CD8-positive, alpha-beta memory T cell (primary cell): ENCODE data around the gene WDTC1. TPM values are rescaled to one million over a fixed set of nuclear protein-coding genes. Genes with fewer than 3 reads are reported as not detected.
A peak's percentile ranks its signal among the peaks of the same experiment; 100 is the strongest.
"Not testable (repeated sequence)": the region's sequence is repeated elsewhere in the genome, so short reads cannot be mapped to it uniquely, and the experiment has no call there.

ENCODE experiments used
- CTCF ChIA-PET: fragments of 350-600 bp; sonication (Branson Sonifier 250); formaldehyde crosslinking; loops from one replicate; lab custom pipeline; 2021; ENCODE audit warnings: antibody characterized with exemption; lab: Charles Lee
- POLR2A ChIA-PET: fragments of 350-600 bp; sonication (Branson Sonifier 250); formaldehyde crosslinking; loops from one replicate; lab custom pipeline; 2021; ENCODE audit warnings: antibody characterized with exemption; lab: Charles Lee
- DNase-seq, 5 donors: peaks; one replicate each; pipeline versions ENCODE4 v3.0.0 to v3.0.0-alpha.2; 2020 to 2022; ENCODE audit warnings: mixed read lengths in 1 of 5
- H3K27ac ChIP-seq: one replicate; pipeline ENCODE4 v1.7.0; 2013; ENCODE audit warnings: low read depth, mild to moderate bottlenecking, low read length, moderate library complexity
- H3K27me3 ChIP-seq: 2 replicates; pipeline ENCODE4 v1.7.0; 2013; ENCODE audit warnings: low read length, mild to moderate bottlenecking; ENCODE audit not compliant: insufficient read depth, poor library complexity, severe bottlenecking
- H3K36me3 ChIP-seq: 2 replicates; pipeline ENCODE4 v1.7.0; 2013; ENCODE audit warnings: mild to moderate bottlenecking, low read length, moderate library complexity; ENCODE audit not compliant: insufficient read depth
- H3K4me1 ChIP-seq: 2 replicates; pipeline ENCODE4 v1.7.0; 2013; ENCODE audit warnings: mild to moderate bottlenecking, low read length, moderate library complexity; ENCODE audit not compliant: insufficient read depth
- H3K4me3 ChIP-seq: 2 replicates; pipeline ENCODE4 v1.7.0; 2013; ENCODE audit warnings: mild to moderate bottlenecking, low read length
- H3K9me3 ChIP-seq: 2 replicates; pipeline ENCODE4 v1.7.0; 2013; ENCODE audit warnings: mild to moderate bottlenecking, low read length
- H3K27ac Mint-ChIP-seq, 8 donors: one replicate each; pipeline ENCODE4 v1.8.0; 2020 to 2021; ENCODE audit warnings: mixed read lengths in 8 of 8, mild to moderate bottlenecking in 6 of 8, inconsistent platforms in 3 of 8, moderate library complexity in 3 of 8
- H3K27me3 Mint-ChIP-seq, 2 donors: one replicate each; pipeline ENCODE4 v1.8.0; 2020 to 2021; ENCODE audit warnings: mixed read lengths in 2 of 2, mild to moderate bottlenecking in 1 of 2, moderate library complexity in 1 of 2
- H3K36me3 Mint-ChIP-seq, 3 donors: one replicate each; pipeline ENCODE4 v1.8.0; 2020 to 2021; ENCODE audit warnings: mixed read lengths in 3 of 3, inconsistent platforms in 1 of 3, mild to moderate bottlenecking in 1 of 3
- H3K4me1 Mint-ChIP-seq, 3 donors: one replicate each; pipeline ENCODE4 v1.8.0; 2020 to 2021; ENCODE audit warnings: mixed read lengths in 3 of 3, inconsistent platforms in 1 of 3, mild to moderate bottlenecking in 1 of 3
- H3K4me3 Mint-ChIP-seq, 7 donors: one replicate each; pipeline ENCODE4 v1.8.0; 2020 to 2021; ENCODE audit warnings: mixed read lengths in 7 of 7, mild to moderate bottlenecking in 6 of 7, moderate library complexity in 4 of 7, inconsistent platforms in 2 of 7
- H3K9me3 Mint-ChIP-seq, 5 donors: one replicate each; pipeline ENCODE4 v1.8.0; 2020 to 2022; ENCODE audit warnings: mixed read lengths in 5 of 5, mild to moderate bottlenecking in 3 of 5, moderate library complexity in 2 of 5, inconsistent platforms in 1 of 5
- polyA plus RNA-seq: library from polyadenylated mRNA; unstranded; fragments of 300-500 nt; fragmentation: Illumina TruSeq; gene quantifications from one replicate; pipeline ENCODE4 v1.2.3, GENCODE V29; 2021
- total RNA-seq, 2 experiments: library from RNA; stranded (reverse); gene quantifications; one replicate each; pipeline ENCODE4 v1.2.3, GENCODE V29; 2021

Gene WDTC1
- total and polyA plus RNA-seq, 3 experiments from 2014 or later: 8.6 to 22.3 (median 22.2) TPM

DNA sequence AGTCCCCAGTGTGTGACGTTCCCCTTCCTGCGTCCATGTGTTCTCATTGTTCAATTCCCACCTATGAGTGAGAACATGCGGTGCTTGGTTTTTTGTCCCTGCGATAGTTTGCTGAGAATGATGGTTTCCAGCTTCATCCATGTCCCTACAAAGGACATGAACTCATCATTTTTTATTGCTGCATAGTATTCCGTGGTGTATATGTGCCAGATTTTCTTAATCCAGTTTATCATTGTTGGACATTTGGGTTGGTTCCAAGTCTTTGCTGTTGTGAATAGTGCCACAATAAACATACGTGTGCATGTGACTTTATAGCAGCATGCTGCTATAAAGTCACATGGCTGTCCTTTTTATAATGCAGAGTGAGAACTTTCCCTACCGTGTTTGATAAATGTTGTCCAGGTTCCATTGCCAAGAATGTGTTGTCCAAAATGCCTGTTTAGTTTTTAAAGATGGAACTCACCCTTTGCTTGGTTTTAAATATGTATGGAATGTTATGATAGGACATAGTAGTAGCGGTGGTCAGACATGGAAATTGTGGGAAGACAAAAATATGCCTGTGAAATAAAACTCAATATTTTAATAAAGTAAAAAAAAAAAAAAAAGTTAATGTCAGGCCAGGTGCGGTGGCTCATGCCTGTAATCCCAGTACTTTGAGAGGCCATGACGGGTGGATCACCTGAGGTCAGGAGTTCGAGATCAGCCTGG, 26.1 kb upstream of the WDTC1 start:
- H3K4me3 Mint-ChIP-seq, H3K4me1 ChIP-seq, H3K4me1 Mint-ChIP-seq, H3K27ac ChIP-seq, H3K27me3 ChIP-seq, POLR2A ChIA-PET, H3K4me3 ChIP-seq, H3K9me3 ChIP-seq, H3K36me3 Mint-ChIP-seq, H3K27me3 Mint-ChIP-seq, H3K9me3 Mint-ChIP-seq, DNase-seq, H3K36me3 ChIP-seq, H3K27ac Mint-ChIP-seq: not testable (repeated sequence)
- CTCF ChIA-PET: interaction anchor here (1.0 kb wide), 1 partner anchor 12 kb away, joined by 4 read pairs; no protein-coding TSS in a partner anchor

DNA sequence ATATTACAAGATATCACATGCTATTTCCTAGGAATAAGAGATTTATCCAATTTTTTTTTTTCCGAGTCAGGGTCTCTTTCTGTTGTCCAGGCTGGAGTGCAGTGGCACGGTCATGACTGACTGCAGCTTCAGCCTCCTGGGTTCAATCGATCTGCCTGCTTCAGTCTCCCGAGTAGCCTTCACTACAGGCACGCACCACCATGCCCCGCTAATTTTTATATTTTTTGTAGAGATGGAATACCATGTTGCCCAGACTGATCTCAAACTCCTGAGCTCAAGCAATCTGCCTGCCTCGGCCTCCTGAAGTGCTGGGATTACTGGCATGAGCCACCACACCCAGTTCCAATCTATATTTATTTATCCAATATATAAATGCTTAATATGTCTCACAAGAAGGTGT, 18.0 kb upstream of the WDTC1 start:
- no peaks in the 10 kb centered on the region for H3K4me1 Mint-ChIP-seq
- Histone ChIP-seq H3K9me3 (no peaks in the 10 kb centered on the region), H3K27ac (no peak overlapping the region), H3K4me1 (no peaks in the 10 kb centered on the region), H3K27me3 (no peaks in the 10 kb centered on the region), H3K4me3 (no peak overlapping the region), H3K36me3 (no peaks in the 10 kb centered on the region)
- POLR2A ChIA-PET: no interaction called here
- CTCF ChIA-PET: no interaction called here
- H3K27me3 Mint-ChIP-seq: peaks cover 0 to 3% of the 10 kb centered on the region in 2 donors
- H3K4me3 Mint-ChIP-seq: no peak overlapping the region
- H3K36me3 Mint-ChIP-seq: no peaks in the 10 kb centered on the region
- H3K9me3 Mint-ChIP-seq: no peaks in the 10 kb centered on the region
- no peak for DNase-seq
- H3K27ac Mint-ChIP-seq: peak overlapping the region in 1 of 8 donors; percentile 47

DNA sequence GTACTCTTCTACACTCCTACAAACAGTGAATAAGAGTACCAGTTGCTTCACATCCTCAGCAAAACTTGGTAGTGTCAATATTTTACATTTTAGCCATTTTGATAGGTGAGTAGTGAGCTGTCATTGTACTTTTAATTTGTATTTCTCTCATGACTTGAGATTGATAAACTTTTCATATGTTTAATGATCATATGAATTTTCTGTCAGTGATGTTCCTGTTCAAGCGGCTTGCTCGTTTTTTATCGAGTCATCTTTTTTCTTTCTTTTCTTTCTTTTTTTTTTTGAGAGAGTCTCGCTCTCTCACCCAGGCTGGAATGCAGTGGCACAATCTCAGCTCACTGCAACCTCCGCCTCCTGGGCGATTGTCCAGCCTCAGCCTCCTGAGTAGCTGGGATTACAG, 17.0 kb upstream of the WDTC1 start:
- no peaks in the 10 kb centered on the region for H3K4me1 ChIP-seq
- Mint-ChIP-seq H3K4me1 (no peaks in the 10 kb centered on the region), H3K9me3 (no peaks in the 10 kb centered on the region), H3K4me3 (no peak overlapping the region), H3K27me3 (peaks cover 0 to 3% of the 10 kb centered on the region in 2 donors), H3K27ac (no peak overlapping the region), H3K36me3 (no peaks in the 10 kb centered on the region)
- H3K9me3 ChIP-seq: no peaks in the 10 kb centered on the region
- no peaks in the 10 kb centered on the region for H3K36me3 ChIP-seq
- H3K27me3 ChIP-seq: no peaks in the 10 kb centered on the region
- no peak overlapping the region for H3K4me3 ChIP-seq
- POLR2A ChIA-PET: no interaction called here
- no peak overlapping the region for H3K27ac ChIP-seq
- DNase-seq: no peak
- CTCF ChIA-PET: no interaction called here

DNA sequence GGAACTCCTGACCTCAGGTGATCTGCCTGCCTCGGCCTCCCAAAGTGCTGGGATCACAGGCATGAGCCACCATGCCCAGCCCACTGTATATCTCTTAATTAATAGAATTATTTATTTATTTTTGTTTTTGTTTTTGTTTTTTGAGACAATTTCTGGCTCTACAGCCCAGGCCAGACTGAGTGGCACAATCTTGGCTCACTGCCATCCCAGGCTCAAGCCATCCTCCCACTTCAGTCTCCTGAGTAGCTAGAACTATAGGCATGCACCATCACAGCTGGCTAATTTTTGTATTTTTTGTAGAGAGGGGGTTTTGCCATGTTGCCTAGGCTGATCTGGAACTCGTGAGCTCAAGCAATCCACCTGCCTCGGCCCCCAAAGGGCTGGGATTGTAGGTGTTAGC, 15.7 kb upstream of the WDTC1 start:
- CTCF ChIA-PET: no interaction called here
- Mint-ChIP-seq H3K4me1 (no peaks in the 10 kb centered on the region), H3K27me3 (peaks cover 0 to 3% of the 10 kb centered on the region in 2 donors), H3K4me3 (no peak overlapping the region), H3K27ac (no peak overlapping the region), H3K9me3 (no peaks in the 10 kb centered on the region), H3K36me3 (no peaks in the 10 kb centered on the region)
- H3K27ac ChIP-seq: no peak overlapping the region
- POLR2A ChIA-PET: no interaction called here
- H3K9me3 ChIP-seq: no peaks in the 10 kb centered on the region
- no peak for DNase-seq
- no peaks in the 10 kb centered on the region for H3K27me3 ChIP-seq
- no peak overlapping the region for H3K4me3 ChIP-seq
- no peaks in the 10 kb centered on the region for H3K36me3 ChIP-seq
- no peaks in the 10 kb centered on the region for H3K4me1 ChIP-seq

DNA sequence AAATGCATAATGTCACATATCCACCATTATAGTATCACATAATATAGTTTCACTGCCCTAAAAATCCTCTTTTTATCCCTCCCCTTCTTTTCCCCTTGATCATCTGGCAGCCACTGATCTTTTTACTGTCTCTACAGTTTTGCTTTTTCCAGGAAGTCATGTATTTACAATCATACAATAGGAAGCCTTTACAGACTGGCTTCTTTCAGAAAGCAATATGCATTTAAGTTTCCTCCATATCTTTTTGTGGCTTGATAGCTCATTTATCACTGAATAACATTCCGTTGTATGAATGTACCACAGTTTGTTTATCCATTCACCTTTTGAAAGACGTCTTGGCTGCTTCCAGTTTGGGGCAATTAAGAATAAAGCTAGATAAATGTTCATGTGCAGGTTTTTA, 14.3 kb upstream of the WDTC1 start:
- no peaks in the 10 kb centered on the region for H3K9me3 Mint-ChIP-seq

DNA sequence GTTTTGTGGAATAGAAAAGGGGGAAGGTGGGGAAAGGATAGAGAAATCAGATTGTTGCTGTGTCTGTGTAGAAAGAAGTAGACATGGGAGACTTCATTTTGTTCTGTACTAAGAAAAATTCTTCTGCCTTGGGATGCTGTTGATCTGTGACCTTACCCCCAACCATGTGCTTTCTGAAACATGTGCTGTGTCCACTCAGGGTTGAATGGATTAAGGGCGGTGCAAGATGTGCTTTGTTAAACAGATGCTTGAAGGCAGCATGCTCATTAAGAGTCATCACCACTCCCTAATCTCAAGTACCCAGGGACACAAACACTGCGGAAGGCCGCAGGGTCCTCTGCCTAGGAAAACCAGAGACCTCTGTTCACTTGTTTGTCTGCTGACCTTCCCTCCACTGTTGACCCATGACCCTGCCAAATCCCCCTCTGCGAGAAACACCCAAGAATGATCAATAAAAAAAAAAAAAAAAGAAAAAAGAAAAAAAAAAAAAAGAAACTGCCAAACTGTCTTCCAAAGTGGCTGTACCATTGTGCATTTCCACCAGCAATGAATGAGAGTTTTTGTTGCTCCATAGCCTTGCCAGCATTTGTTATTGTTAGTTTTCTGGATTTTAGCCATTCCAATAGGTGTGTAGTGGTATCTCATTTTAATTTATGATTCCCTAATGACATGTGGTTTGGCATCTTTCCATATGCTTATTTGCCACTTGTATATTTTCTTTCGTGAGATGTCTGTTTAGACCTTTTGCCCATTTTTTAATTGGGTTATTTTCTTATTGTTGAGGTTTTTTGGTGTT, 13.5 kb upstream of the WDTC1 start:
- H3K36me3 ChIP-seq, H3K9me3 Mint-ChIP-seq, H3K4me3 Mint-ChIP-seq, DNase-seq, H3K27me3 ChIP-seq, H3K27ac ChIP-seq, H3K4me1 Mint-ChIP-seq, H3K36me3 Mint-ChIP-seq, POLR2A ChIA-PET, H3K27me3 Mint-ChIP-seq, H3K4me1 ChIP-seq, H3K9me3 ChIP-seq, H3K4me3 ChIP-seq: not testable (repeated sequence)
- CTCF ChIA-PET: interaction anchor here (1.4 kb wide), 1 partner anchor 119 kb away, joined by 3 read pairs; no protein-coding TSS in a partner anchor
- peak overlapping the region in 1 of 8 donors; percentile 24 for H3K27ac Mint-ChIP-seq

More for the DNA sequence above, 14.3 kb upstream of the WDTC1 start:
- H3K36me3 ChIP-seq: no peaks in the 10 kb centered on the region
- ChIA-PET CTCF (interaction anchor here (1.4 kb wide), 1 partner anchor 118 kb away, joined by 3 read pairs; no protein-coding TSS in a partner anchor), POLR2A (no interaction called here)
- Mint-ChIP-seq H3K4me1 (no peaks in the 10 kb centered on the region), H3K4me3 (no peak overlapping the region), H3K27me3 (peaks cover 0 to 3% of the 10 kb centered on the region in 2 donors), H3K36me3 (no peaks in the 10 kb centered on the region), H3K27ac (peak overlapping the region in 1 of 8 donors; percentile 2)
- no peaks in the 10 kb centered on the region for H3K27me3 ChIP-seq
- H3K4me1 ChIP-seq: no peaks in the 10 kb centered on the region
- no peaks in the 10 kb centered on the region for H3K9me3 ChIP-seq
- H3K4me3 ChIP-seq: no peak overlapping the region
- no peak for DNase-seq
- H3K27ac ChIP-seq: no peak overlapping the region

DNA sequence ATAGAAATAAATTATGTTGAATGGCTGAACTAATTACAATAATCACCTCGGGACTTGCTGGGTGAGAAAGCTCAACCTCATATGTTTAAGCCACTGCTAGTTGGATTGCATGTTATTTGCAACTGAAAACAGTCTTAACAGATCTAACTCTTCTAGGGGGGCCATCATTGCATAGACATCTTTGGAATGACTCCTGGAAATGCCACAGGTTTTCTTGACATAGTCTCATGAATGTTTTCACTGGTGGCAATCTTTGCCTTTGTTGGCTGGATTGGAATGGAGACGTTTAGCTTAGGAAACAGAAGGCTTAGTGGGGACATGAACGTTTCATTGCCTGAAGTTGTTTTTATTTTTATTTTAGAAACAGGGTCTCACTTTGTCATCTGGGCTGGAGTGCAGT, 8.8 kb upstream of the WDTC1 start:
- DNase-seq: no peak
- Histone ChIP-seq H3K9me3 (no peaks in the 10 kb centered on the region), H3K4me3 (no peak overlapping the region), H3K4me1 (no peaks in the 10 kb centered on the region), H3K27me3 (no peaks in the 10 kb centered on the region), H3K36me3 (no peaks in the 10 kb centered on the region), H3K27ac (no peak overlapping the region)
- no peaks in the 10 kb centered on the region for H3K27me3 Mint-ChIP-seq
- H3K9me3 Mint-ChIP-seq: no peaks in the 10 kb centered on the region
- peak overlapping the region in 1 of 8 donors; percentile 47 for H3K27ac Mint-ChIP-seq
- POLR2A ChIA-PET: no interaction called here
- H3K36me3 Mint-ChIP-seq: no peaks in the 10 kb centered on the region
- H3K4me3 Mint-ChIP-seq: no peak overlapping the region
- no peaks in the 10 kb centered on the region for H3K4me1 Mint-ChIP-seq
- CTCF ChIA-PET: interaction anchor here (1.4 kb wide), 1 partner anchor 24 kb away, joined by 3 read pairs; no protein-coding TSS in a partner anchor

DNA sequence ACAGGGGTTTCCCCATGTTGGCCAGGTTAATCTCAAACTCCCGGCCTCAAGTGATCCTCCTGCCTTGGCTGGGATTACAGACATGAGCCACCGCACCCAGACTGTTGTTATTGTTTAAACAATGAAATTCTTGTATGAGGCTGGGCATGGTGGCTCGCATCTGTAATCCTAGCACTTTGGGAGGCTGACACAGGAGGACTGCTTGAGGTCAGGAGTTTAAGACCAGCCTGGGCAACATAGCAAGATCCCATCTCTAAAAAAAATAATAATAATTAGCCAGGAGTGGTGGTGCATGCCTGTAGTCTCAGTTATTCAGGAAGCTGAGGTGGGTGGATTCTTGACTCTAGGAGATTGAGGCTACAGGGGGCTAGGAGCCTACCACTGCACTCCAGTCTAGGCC, 6.7 kb upstream of the WDTC1 start:
- no peaks in the 10 kb centered on the region for H3K36me3 ChIP-seq
- H3K9me3 ChIP-seq: no peaks in the 10 kb centered on the region
- ChIA-PET POLR2A (no interaction called here), CTCF (no interaction called here)
- no peak overlapping the region for H3K27ac Mint-ChIP-seq
- no peak overlapping the region for H3K27ac ChIP-seq
- H3K27me3 ChIP-seq: no peaks in the 10 kb centered on the region
- DNase-seq: no peak
- H3K36me3 Mint-ChIP-seq: no peaks in the 10 kb centered on the region
- H3K4me3 Mint-ChIP-seq: no peak overlapping the region
- no peak overlapping the region for H3K4me3 ChIP-seq
- H3K4me1 Mint-ChIP-seq: no peaks in the 10 kb centered on the region
- H3K9me3 Mint-ChIP-seq: no peaks in the 10 kb centered on the region
- H3K4me1 ChIP-seq: no peaks in the 10 kb centered on the region
- peaks cover 0 to under 1% of the 10 kb centered on the region in 2 donors for H3K27me3 Mint-ChIP-seq
